Sigmoid colon (tissue), 4 donors: Measurements from ENCODE around the gene C1orf21.

ENCODE experiments used
- CTCF ChIP-seq, 4 experiments: fragments of 450-650 bp in 3 of 4; fragments of 200-600 bp in 1 of 4; IDR thresholded peaks; one replicate each; pipeline ENCODE4 v1.5.1; 2016 to 2019; ENCODE audit warnings: antibody characterized with exemption in 4 of 4, mild to moderate bottlenecking in 3 of 4, moderate library complexity in 2 of 4
- POLR2A ChIP-seq, 2 donors: fragments of 450-650 bp; IDR thresholded peaks; one replicate each; pipeline ENCODE4 v1.6.1; 2016; ENCODE audit warnings: antibody characterized with exemption in 2 of 2, mild to moderate bottlenecking in 2 of 2, moderate library complexity in 2 of 2
- POLR2AphosphoS5 ChIP-seq, 4 donors: sonication (generic); formaldehyde crosslinking; IDR thresholded peaks; one replicate each; pipeline ENCODE4 v1.6.1; 2017; ENCODE audit warnings: antibody characterized with exemption in 4 of 4

GRCh38 chr1:184622136-184622823 lies 235.5 kb downstream of the C1orf21 start:
- TF ChIP-seq CTCF (IDR thresholded peaks at IDR 0.05) (no peak), POLR2A (IDR thresholded peaks at IDR 0.05) (no peak), POLR2AphosphoS5 (IDR thresholded peaks at IDR 0.05) (peak; percentile 90 to 96 (median 94))
